ENCODE measurements around the gene MXD1.

Gene MXD1

DNA sequence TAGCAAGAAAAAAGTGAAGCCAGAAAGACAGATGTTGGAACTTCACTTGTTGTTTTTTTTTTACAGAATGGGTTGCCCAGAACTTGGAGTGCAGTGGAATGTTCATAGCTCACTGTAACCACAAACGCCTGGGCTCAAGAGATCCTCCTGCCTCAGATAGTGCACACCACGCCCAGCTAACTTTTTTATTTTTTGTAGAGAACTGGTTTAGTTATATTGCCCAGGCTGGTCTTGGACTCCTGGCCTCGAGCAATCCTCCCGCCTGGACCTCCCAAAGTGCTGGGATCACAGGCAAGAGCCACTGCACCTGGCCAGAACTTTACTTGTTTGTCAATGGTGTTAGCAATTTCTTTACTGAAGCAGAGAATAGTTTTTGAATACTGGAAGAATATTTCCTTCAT lies 58.4 kb downstream of the MXD1 start:
- H3K27me3 ChIP-seq (ENCODE audit: control insufficient read depth, low read length) = peaks cover 3% of the 10 kb centered on the region; the same call in 1 of the 2 replicates
- no peaks in the 10 kb centered on the region for H3K9me3 ChIP-seq (ENCODE audit: control insufficient read depth, insufficient read depth, low read length)
- H3K79me2 ChIP-seq (ENCODE audit: control insufficient read depth, low read length) = no peaks in the 10 kb centered on the region
- H3K27ac ChIP-seq (ENCODE audit: low read depth, low read length) = no peak overlapping the region
- H3K4me3 ChIP-seq (ENCODE audit: low read length) = no peak overlapping the region
- H4K20me1 ChIP-seq (ENCODE audit: control insufficient read depth, insufficient read depth, low read depth, low read length) = no peaks in the 10 kb centered on the region
- no peaks in the 10 kb centered on the region for H3K36me3 ChIP-seq (ENCODE audit: control insufficient read depth, low read length)
- H3K4me1 ChIP-seq (ENCODE audit: control insufficient read depth, low read length) = no peaks in the 10 kb centered on the region
- no peak overlapping the region for H3K4me2 ChIP-seq (ENCODE audit: low read length)
- no peaks in the 10 kb centered on the region for H3F3A ChIP-seq (ENCODE audit: control insufficient read depth, insufficient read depth)
- no peak for TF ChIP-seq EZH2phosphoT487 (IDR thresholded peaks at IDR 0.05; ENCODE audit: borderline replicate concordance, low read length)
- TF ChIP-seq, protein P1, sequence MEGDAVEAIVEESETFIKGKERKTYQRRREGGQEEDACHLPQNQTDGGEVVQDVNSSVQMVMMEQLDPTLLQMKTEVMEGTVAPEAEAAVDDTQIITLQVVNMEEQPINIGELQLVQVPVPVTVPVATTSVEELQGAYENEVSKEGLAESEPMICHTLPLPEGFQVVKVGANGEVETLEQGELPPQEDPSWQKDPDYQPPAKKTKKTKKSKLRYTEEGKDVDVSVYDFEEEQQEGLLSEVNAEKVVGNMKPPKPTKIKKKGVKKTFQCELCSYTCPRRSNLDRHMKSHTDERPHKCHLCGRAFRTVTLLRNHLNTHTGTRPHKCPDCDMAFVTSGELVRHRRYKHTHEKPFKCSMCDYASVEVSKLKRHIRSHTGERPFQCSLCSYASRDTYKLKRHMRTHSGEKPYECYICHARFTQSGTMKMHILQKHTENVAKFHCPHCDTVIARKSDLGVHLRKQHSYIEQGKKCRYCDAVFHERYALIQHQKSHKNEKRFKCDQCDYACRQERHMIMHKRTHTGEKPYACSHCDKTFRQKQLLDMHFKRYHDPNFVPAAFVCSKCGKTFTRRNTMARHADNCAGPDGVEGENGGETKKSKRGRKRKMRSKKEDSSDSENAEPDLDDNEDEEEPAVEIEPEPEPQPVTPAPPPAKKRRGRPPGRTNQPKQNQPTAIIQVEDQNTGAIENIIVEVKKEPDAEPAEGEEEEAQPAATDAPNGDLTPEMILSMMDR (IDR thresholded peaks at IDR 0.05; ENCODE audit: low read depth, low read length, poor library complexity, severe bottlenecking) = no peak
- no peaks in the 10 kb centered on the region for H3K9me2 ChIP-seq (replicated peaks; ENCODE audit: control insufficient read depth, low read length)

DNA sequence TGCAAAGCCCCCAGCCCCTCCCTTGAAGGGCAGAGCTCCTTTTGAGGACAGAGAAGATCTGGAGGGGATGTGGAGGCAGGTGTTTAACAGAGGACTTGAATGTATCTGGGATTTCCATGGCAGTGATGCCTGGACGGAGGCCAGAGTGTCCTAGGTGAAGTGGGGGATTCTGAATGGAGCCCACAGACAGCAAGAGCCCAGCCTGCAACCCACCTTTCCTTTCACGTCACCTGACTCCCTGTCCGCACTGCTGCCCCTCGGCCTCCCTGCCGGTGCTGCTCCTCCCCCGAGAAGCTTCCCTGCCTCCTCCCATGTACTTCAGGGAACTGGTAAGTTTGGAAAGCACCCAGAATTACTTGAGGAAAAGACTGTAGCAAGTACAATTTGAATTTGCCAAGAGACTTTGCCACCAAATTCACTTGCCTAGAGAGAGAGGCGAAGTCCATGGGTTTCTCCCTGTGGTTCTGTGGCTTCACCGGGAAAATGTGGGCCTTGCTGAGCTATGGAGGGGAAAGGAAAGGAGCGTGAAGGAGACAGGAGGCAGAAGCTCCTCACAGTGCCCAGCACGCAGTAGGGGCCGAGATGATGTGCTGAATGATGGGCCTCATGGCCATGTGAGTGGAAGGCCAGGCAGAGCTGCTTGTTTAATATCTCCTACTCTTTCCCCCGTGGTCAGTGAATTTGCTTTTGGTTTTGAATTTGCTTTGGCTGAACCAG lies 60.4 kb downstream of the MXD1 start:
- peaks cover 3% of the 10 kb centered on the region; the same call in 1 of the 2 replicates for H3K27me3 ChIP-seq (ENCODE audit: control insufficient read depth, low read length)
- no peaks in the 10 kb centered on the region for H4K20me1 ChIP-seq (ENCODE audit: control insufficient read depth, insufficient read depth, low read depth, low read length)
- H3K27ac ChIP-seq (ENCODE audit: low read depth, low read length) = no peak overlapping the region
- H3K4me3 ChIP-seq (ENCODE audit: low read length) = no peak overlapping the region
- H3K36me3 ChIP-seq (ENCODE audit: control insufficient read depth, low read length) = no peaks in the 10 kb centered on the region
- H3K9me3 ChIP-seq (ENCODE audit: control insufficient read depth, insufficient read depth, low read length) = no peaks in the 10 kb centered on the region
- H3K79me2 ChIP-seq (ENCODE audit: control insufficient read depth, low read length) = no peaks in the 10 kb centered on the region
- no peaks in the 10 kb centered on the region for H3K4me1 ChIP-seq (ENCODE audit: control insufficient read depth, low read length)
- H3F3A ChIP-seq (ENCODE audit: control insufficient read depth, insufficient read depth) = no peaks in the 10 kb centered on the region
- no peaks in the 10 kb centered on the region for H3K9me2 ChIP-seq (replicated peaks; ENCODE audit: control insufficient read depth, low read length)
- no peak overlapping the region for H3K4me2 ChIP-seq (ENCODE audit: low read length)
- TF ChIP-seq, protein P1 (IDR thresholded peaks at IDR 0.05; ENCODE audit: low read depth, low read length, poor library complexity, severe bottlenecking) = no peak
- TF ChIP-seq EZH2phosphoT487 (IDR thresholded peaks at IDR 0.05; ENCODE audit: borderline replicate concordance, low read length) = no peak

DNA sequence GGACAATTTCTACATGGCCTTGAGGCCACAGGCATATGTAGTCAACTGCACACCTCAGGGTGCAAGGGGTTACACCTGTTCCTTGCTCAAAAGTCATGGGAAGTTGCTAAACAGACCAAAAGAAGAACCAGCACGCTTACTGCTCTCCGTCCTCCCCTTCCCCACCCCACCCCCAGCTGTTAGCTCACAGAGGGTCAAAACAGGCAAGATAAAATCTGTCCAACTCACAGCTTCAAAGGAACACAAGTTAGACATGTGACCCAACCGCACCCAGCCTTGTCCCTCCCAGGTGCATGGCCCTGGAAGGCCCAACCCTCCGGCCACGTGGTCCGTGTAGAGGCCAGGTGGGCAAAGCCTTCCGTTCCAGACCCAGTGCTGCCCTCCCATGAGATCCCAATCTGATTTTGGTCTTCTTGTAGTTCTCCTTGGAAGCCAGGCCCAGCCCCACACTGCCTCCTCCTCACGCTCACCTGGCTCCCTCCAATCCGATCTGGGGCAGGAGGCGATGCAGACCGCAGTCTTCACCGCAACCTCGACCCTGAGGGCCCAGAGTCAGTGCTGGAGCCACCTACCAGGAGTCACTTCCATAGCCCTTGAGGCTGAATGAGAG lies 61.0 kb downstream of the MXD1 start:
- H3K4me3 ChIP-seq (ENCODE audit: low read length) = no peak overlapping the region
- H3K4me1 ChIP-seq (ENCODE audit: control insufficient read depth, low read length) = no peaks in the 10 kb centered on the region
- H4K20me1 ChIP-seq (ENCODE audit: control insufficient read depth, insufficient read depth, low read depth, low read length) = no peaks in the 10 kb centered on the region
- H3K4me2 ChIP-seq (ENCODE audit: low read length) = no peak overlapping the region
- no peaks in the 10 kb centered on the region for H3K9me2 ChIP-seq (replicated peaks; ENCODE audit: control insufficient read depth, low read length)
- TF ChIP-seq EZH2phosphoT487 (IDR thresholded peaks at IDR 0.05; ENCODE audit: borderline replicate concordance, low read length) = no peak
- TF ChIP-seq, protein P1 (IDR thresholded peaks at IDR 0.05; ENCODE audit: low read depth, low read length, poor library complexity, severe bottlenecking) = no peak
- peaks cover 3% of the 10 kb centered on the region; the same call in 1 of the 2 replicates for H3K27me3 ChIP-seq (ENCODE audit: control insufficient read depth, low read length)
- H3K9me3 ChIP-seq (ENCODE audit: control insufficient read depth, insufficient read depth, low read length) = no peaks in the 10 kb centered on the region
- H3K79me2 ChIP-seq (ENCODE audit: control insufficient read depth, low read length) = no peaks in the 10 kb centered on the region
- no peak overlapping the region for H3K27ac ChIP-seq (ENCODE audit: low read depth, low read length)
- no peaks in the 10 kb centered on the region for H3F3A ChIP-seq (ENCODE audit: control insufficient read depth, insufficient read depth)
- H3K36me3 ChIP-seq (ENCODE audit: control insufficient read depth, low read length) = no peaks in the 10 kb centered on the region
